ENCODE measurements around the gene RINL.

The RINL gene

DNA sequence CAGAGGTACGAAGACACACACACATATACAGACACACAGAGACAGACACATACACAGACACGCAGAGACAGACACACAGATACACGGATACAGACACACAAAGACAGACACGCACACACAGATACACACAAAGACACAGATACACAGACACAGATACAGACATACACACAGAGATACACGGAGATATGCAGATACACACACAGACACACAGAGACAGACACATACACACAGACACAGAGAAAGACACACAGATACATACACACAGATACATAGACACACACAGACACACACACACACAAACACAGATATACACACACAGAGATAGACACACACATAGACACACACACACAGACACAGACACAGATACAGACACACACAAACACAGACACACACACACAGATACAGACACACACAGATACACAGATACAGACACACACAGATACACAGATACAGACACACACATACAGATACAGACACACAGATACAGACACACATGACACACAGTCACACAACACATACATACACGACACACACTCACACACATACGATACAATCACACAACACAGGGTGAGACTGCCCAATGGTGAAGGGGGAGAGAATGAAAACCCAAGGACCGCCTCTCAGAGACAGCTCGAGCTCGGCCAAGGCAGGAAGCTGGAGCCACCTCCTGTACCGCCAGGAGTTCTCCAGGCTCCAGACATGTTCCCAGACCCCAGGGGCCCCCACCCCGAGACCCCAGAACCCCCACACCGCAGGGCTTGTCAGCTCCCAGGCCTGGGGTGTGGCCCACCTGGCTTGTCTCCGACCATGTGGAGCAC lies 42.7 kb upstream of the RINL start:
- Histone ChIP-seq H3K27me3 (ENCODE audit: insufficient read depth, poor library complexity, severe bottlenecking) (no peaks in the 10 kb centered on the region), H3K4me1 (ENCODE audit: insufficient read depth, poor library complexity, severe bottlenecking) (no peaks in the 10 kb centered on the region), H3K9me3 (ENCODE audit: severe bottlenecking) (no peaks in the 10 kb centered on the region), H3K27ac (ENCODE audit: poor library complexity, severe bottlenecking) (no peak overlapping the region), H3K36me3 (ENCODE audit: low read depth) (peaks cover 21% of the 10 kb centered on the region), H3K4me3 (ENCODE audit: severe bottlenecking) (no peak overlapping the region)
- DNase-seq (ENCODE audit: low spot score) = no peak
- TF ChIP-seq, protein P1, sequence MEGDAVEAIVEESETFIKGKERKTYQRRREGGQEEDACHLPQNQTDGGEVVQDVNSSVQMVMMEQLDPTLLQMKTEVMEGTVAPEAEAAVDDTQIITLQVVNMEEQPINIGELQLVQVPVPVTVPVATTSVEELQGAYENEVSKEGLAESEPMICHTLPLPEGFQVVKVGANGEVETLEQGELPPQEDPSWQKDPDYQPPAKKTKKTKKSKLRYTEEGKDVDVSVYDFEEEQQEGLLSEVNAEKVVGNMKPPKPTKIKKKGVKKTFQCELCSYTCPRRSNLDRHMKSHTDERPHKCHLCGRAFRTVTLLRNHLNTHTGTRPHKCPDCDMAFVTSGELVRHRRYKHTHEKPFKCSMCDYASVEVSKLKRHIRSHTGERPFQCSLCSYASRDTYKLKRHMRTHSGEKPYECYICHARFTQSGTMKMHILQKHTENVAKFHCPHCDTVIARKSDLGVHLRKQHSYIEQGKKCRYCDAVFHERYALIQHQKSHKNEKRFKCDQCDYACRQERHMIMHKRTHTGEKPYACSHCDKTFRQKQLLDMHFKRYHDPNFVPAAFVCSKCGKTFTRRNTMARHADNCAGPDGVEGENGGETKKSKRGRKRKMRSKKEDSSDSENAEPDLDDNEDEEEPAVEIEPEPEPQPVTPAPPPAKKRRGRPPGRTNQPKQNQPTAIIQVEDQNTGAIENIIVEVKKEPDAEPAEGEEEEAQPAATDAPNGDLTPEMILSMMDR (IDR thresholded peaks at IDR 0.05; ENCODE audit: poor library complexity, severe bottlenecking) = no peak
- no peak for ATAC-seq (ENCODE audit: low read depth)

DNA sequence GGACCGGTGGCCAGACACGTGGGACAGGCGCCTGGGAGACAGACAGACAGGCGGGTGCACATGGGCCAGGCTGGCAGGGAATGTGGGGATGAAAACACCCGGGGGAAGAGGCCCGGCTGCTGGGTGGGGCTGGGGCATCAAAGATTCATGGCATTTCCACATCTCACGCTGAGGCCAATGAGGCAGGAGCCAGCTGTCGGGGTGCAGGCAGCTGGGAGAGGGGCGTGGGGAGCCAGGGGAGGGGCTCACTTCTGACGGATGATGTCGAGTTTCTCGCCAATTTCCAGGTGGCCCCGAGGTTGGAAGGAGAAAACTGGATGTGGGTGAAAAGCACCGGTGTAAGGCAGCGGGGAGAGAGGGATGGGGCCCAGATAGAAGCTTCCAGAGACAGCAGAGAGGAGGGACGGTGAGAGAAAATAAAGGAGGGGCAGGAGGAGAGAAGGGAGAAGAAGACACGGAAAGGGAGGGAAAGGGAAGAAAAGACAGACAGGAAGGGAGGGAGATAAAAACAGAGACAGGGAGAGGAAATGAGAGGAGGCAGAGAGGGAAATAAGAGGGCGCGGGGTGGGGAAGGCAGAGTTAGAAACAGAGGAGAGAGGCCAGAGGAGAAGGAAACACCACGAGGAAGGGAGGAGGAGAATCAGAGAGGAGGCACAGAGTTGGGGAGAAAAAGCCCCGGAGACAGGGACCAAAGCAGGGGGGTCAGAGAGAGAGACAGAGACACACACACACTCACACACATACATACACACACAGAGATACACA lies 41.9 kb upstream of the RINL start:
- no peak for ATAC-seq (ENCODE audit: low read depth)
- no peak overlapping the region for H3K4me3 ChIP-seq (ENCODE audit: severe bottlenecking)
- peaks cover 21% of the 10 kb centered on the region for H3K36me3 ChIP-seq (ENCODE audit: low read depth)
- H3K4me1 ChIP-seq (ENCODE audit: insufficient read depth, poor library complexity, severe bottlenecking) = no peaks in the 10 kb centered on the region
- TF ChIP-seq, protein P1 (IDR thresholded peaks at IDR 0.05; ENCODE audit: poor library complexity, severe bottlenecking) = no peak
- H3K9me3 ChIP-seq (ENCODE audit: severe bottlenecking) = no peaks in the 10 kb centered on the region
- H3K27ac ChIP-seq (ENCODE audit: poor library complexity, severe bottlenecking) = no peak overlapping the region
- H3K27me3 ChIP-seq (ENCODE audit: insufficient read depth, poor library complexity, severe bottlenecking) = no peaks in the 10 kb centered on the region
- no peak for DNase-seq (ENCODE audit: low spot score)

DNA sequence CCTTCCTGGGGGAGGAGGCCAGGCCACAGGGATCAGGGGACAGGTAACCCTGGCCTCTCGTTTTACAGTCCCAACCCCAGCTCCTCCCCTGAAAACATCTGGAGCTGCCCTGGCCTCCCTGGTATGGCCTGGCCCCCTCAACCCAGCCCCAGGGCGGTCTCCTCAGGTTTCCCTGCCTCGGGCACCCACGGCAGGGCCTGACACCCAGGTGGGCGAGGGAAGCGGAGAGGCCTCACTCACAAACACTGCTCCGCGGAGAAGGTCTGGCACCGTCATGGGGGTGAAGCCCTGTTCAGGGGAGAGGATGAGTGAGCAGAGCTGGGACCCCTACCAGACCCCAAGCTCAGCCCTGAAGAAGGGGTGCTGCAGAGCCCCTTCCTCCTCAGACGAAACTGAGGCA lies 40.5 kb upstream of the RINL start:
- DNase-seq (ENCODE audit: low spot score) (no peak), ATAC-seq (ENCODE audit: low read depth) (no peak)
- Histone ChIP-seq H3K4me3 (ENCODE audit: severe bottlenecking) (no peak overlapping the region), H3K36me3 (ENCODE audit: low read depth) (peaks cover 10% of the 10 kb centered on the region), H3K4me1 (ENCODE audit: insufficient read depth, poor library complexity, severe bottlenecking) (no peaks in the 10 kb centered on the region), H3K27me3 (ENCODE audit: insufficient read depth, poor library complexity, severe bottlenecking) (no peaks in the 10 kb centered on the region), H3K27ac (ENCODE audit: poor library complexity, severe bottlenecking) (no peak overlapping the region), H3K9me3 (ENCODE audit: severe bottlenecking) (no peaks in the 10 kb centered on the region)
- TF ChIP-seq, protein P1 (IDR thresholded peaks at IDR 0.05; ENCODE audit: poor library complexity, severe bottlenecking) = no peak

DNA sequence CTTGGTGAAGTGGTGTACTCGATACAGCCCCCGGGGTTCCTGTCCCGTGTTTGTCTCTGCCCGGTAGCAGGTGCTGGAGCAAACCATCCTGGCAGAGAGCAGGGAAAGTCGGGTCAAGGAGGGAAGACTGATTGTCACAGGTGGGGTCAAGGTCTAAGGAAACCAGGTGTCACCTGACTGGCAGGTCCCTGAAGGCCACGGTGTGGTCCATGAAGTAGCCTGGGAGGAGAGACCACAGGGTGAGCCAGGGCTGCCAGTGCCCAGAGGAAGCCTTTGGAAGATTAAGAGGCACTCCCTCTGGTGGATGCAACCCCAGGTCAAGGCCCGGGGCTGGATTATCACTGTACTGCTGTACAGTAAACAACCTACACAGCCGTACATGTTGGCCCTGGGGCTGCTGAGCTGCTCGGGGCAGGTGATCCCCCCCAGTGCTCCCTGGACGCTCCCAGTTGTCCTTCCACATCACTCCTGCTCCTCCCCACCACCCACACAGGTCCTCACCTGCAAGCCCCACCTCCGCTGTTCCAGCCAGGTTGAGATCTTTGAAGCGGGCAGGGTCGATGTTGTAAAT lies 39.9 kb upstream of the RINL start:
- H3K4me1 ChIP-seq (ENCODE audit: insufficient read depth, poor library complexity, severe bottlenecking) = no peaks in the 10 kb centered on the region
- H3K27ac ChIP-seq (ENCODE audit: poor library complexity, severe bottlenecking) = no peak overlapping the region
- TF ChIP-seq, protein P1 (IDR thresholded peaks at IDR 0.05; ENCODE audit: poor library complexity, severe bottlenecking) = peak; percentile 12
- H3K27me3 ChIP-seq (ENCODE audit: insufficient read depth, poor library complexity, severe bottlenecking) = no peaks in the 10 kb centered on the region
- ATAC-seq (ENCODE audit: low read depth) (peak; percentile 61), DNase-seq (ENCODE audit: low spot score) (no peak)
- no peak overlapping the region for H3K4me3 ChIP-seq (ENCODE audit: severe bottlenecking)
- H3K9me3 ChIP-seq (ENCODE audit: severe bottlenecking) = no peaks in the 10 kb centered on the region
- peaks cover 10% of the 10 kb centered on the region for H3K36me3 ChIP-seq (ENCODE audit: low read depth)
